ENCODE data around the gene RPL7A.
A peak's percentile ranks its signal among the peaks of the same experiment; 100 is the strongest.
"Not testable (repeated sequence)": the region's sequence is repeated elsewhere in the genome, so short reads cannot be mapped to it uniquely, and the experiment has no call there.

RPL7A gene

DNA sequence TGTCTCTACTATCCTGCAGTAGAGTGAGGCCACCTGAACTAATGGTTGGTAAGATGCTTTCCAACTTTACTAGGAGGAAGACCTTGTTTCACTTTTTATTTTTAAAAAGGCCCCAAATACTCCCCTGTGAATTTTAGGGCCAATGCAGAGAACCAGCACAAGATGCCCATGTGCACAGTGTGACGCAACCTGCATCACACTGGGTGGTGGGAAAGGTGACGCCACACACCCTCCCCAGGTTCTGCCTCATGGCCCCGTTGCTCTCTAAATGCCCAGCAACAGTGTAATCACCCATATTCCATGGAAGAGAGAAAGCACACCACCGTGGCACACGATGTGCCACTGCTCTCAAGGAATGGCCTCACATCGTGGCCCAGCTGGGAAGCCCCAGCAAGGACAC, 21.4 kb downstream of the RPL7A start:
- DNase-seq = no peak

DNA sequence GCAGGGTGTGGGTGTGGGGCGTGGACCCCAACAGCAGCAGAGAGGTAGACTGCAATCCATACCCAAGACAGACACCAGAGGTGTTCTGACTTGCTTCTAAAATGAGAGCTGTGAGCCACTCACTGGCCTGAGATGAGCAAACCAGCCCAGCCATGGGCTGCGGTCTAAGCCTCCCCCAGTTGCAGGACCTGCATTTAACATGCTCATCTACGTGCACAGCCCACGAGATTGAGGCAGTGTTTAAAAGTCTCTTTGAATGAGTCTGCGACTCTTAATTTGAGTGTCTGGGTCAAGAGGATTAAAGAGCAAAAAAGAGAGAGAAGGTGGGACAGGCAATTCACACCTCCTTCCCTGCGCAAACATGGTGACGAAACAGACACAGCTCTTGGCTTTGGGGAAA, 21.9 kb downstream of the RPL7A start:
- DNase-seq = no peak

DNA sequence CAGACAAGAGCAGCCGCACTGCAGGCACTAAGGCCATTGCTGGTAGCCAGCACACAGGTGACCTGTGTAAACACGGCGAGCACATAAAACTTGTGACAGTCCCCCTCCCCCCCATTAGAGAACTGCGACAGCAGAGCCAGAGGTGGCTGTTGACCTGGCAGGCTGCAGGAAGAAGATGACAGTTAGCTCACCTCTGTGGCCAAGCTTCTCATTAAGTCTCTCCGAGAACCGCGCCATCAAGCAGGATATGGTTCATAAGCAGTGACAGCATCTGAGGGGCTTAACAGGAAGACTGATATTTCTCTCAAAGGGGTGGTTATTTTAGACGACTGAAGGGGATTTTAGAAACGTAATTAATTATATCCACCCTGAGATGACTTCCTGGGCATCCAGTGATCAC, 22.7 kb downstream of the RPL7A start:
- DNase-seq = no peak

DNA sequence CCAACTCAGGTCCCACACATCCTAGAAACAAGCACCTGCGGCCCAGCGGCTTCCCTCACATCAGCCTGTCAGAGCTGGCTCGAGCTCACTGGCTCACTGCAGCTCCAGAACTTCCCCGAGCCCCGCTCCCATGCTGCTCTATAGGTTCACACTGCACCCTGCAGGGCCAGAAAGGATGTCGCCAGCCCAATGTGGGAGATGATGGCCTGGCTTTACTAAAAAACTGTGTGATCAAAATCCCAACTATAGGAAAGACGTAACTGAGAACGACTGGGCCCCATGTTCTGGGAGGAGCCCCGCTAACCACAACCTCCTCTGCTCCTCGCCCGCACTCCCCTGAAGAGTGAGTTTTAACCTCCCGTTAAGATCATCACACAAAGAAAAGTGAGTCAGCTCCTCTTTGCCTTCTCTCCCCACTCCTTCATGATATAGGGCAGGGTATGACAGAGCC, 23.3 kb downstream of the RPL7A start:
- DNase-seq = no peak

DNA sequence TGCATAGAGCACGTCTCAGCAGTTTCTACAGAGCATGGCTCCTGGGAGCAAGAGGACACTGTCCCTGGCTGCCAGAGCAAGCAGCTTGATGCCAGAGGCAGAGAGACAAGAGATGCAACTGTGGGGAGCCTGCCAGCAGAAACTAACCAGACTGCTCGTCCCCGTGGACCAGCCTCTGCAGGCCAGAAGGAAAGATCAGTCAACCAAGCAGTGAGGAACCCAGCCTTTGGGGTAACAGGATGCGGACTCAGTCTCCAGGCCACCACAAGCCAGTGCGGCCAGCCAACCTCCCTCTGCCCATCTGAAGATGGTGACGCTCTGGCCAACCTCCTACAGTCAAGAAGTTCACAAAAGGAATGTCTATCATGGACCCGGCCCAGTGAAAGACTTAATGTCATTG, 24.1 kb downstream of the RPL7A start:
- no peak for DNase-seq

DNA sequence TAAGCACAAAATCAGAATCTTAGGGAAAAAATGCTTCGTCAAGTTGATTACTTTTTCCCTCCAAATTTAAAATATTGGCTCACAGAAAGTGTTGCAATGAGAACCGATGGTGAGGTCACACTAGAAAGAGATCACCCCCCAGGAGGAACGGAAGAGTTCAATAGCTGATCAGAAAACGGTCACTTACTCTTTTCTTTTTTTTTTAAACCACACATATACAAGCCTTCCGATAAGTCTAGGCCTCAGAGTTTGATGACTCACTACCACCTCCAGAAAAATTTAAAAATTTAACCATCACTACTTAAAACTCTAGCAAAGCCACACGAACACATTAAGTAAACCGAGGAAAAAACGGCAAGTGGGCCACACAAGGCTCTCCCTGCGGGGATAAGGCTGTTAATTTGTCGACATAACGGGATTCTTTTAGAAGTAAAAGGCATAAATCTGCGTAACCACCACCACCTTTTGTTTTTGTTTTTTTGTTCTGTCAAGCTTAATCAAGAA, 26.6 kb downstream of the RPL7A start:
- peak; percentile 53 for DNase-seq

DNA sequence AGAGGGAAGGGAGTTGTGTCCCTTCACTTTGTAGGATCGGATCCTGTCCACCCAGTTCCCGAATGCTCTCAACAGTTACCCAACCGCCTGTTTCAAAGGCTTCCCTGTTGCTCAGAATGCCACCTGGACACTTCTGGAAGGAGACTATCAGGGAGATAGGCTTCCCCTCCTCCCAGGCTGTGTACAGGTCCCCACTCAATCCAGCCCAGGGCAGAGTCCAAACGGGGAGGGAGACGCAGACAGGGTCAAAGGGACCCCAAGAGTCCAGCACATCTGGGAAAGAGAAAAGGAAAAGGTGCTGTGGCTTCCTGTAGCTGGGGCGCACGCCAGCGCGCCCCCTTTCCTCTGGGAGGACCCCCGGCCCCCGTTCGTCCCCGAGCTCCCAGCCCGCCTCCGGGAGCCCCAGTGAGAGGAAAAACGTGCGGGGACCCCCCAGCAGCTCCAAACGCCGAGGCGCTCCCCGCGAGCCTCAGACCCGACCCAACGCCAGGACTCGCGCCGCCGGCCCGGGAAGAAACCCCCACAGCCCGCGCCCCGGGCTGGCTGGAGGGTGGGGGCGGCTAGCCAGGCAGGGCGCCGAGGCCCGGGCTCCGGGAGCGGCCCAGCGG, 27.2 kb downstream of the RPL7A start:
- DNase-seq = peak; percentile 30

DNA sequence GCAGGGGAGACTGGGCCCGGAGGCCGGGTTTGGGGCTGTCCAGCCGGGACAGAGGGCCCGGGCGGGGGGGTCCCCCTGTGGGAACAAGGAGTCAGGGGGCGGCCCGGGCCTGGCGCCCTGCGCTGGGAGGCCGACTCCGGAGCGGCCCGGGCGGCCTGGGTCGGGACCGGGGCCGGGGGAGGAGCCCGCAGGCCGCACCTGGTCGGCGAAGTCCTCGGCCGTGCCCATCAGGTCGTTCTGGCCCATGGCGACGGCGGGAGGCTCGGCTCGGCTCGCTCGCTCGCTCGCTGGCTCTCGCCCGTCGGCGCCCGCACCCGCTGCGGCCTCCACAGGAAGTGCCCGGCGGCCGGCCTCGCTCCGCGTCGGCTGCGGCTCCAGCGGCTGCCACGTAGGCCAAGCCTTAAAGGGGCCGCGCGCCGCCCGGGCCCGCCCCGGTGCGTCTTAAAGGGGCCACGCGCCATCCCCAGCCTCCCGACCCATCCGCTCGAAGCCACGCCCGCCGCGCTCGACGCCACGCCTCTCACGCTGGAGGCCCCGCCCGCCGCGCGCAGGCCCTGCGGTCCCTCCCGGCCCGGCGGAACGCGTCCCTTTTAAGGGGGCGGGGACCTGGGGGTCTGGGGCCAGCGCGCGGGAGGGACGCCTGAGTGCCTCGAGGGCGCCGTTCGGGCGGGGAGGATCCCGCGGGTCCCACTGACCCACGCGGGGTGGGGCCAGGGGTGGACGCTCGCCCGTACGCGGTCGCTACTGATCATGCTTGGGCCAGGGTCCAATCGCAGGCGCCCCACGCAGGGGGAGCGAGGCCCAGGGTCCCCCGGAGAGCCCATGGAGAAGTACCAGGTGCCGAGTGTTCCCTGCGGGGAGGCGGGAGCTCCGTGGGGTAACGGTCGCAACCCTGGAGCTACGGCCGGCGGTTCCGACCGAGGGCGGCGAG, 28.0 kb downstream of the RPL7A start, which contains the start of the genes STKLD1 and SURF4:
STKLD1 (plus strand) TSS at position 643 of the 931 bp plus-strand sequence; CDS start at position 751, 108 bp downstream.
SURF4 (minus strand) TSS at position 337 of the 931 bp plus-strand sequence; CDS start at position 246, 91 bp downstream.
- peak; percentile 97 for DNase-seq

DNA sequence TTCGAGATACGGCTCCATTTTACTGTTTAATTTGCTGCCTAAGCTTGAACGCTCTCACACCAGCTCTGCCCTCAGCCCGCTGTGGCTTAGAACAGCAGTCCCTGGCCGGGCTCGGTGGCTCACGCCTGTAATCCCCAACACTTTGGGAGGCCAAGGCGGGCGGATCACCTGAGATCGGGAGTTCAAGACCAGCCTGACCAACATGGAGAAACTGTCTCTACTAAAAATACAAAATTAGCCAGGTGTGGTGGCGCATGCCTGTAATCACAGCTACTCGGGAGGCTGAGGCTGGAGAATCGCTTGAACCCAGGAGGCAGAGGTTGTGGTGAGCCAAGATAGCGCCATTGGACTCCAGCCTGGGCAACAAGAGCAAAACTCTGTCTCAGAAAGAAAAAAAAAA, 29.3 kb downstream of the RPL7A start:
- not testable (repeated sequence) for DNase-seq

DNA sequence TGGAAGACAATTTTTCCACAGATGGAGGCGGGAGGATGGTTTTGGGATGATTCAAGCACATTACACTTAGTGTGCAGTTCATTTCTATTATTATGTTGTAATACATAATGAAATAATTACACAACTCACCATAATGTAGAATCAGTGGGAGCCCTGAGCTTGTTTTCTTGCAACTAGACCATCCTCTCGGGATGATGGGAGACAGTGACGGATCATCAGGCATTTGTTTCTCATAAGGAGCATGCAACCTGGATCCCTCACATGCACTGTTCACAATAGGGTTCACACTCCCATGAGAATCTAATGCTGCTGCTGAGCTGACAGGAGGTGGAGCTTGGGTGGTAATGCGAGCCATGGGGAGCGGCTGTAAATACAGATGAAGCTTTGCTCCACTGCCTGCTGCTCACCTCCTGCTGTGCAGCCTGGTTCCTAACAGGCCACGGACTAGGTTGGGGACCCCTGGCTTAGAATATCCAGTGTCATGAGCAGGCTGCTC, 29.8 kb downstream of the RPL7A start:
- peak; percentile 64 for DNase-seq

DNA sequence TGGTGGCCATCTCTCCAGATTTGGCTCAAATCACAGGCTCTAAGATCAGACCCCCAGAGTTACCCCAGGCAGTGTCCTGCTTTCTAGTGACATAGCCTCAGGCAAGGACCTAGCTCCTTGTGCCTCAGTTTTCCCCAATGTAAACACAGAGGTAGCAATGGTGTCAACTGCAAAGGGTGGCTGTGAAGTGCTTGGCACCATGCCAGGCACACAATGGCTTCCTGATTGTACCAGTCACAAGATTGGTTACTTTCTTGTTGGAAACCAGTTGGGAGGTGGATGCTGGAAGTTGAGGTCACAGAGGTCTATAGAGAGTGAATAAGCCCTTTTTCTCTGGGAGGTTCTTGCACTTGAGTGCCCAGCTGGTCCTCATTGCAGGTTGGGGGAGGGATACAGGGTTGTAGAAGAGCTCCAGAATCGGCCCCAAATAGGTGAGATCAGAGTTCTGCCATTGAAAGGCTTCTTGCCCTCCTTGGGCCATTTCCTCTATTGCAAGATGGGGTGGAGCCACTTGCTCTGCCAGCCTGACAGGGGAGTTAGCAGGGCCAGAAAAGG, 30.5 kb downstream of the RPL7A start:
- no peak for DNase-seq

DNA sequence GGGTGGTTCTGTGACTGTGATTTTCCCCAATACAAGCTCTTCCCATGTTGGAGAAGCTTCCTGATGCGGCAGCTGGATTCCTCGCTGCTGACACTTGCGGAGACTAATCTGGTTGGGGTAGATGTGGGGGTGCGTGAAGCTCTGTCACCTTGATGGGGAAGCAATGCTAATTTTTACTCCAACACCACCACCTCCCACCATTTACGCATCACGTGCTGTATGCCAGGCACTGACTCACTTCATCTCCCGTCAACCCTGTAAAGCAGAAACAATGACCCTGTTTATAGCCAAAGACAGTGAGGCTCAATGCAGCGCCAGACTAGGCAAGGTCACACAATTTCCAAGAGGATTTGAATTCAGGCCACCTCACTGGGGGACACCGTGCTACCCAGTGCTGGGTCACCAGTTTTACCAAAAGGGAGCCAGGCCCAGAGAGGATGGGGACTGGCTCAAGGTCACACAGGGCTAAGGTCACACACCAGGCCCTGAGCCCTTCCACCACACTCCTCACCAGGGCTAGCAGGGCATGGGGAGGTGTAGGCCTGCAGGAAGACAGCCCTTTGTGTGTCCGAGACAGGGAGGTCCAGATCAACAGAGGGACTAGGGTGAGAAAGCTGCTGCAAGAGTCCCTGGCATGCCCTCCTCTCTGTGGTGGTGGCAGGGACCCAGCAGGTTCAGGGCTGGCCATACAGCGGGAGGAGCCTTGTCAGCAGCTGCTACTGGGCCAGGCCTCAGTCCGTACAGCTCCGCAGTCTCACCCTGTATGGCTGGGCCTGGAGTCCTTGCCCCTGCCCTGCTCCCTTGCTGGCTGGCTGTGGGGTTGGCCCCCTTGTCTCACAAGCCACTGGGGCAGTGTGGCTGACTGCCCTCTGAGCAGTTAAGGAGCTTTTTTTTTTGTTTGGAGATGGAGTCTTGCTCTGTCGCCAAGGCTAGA, 31.4 kb downstream of the RPL7A start:
- no peak for DNase-seq

DNA sequence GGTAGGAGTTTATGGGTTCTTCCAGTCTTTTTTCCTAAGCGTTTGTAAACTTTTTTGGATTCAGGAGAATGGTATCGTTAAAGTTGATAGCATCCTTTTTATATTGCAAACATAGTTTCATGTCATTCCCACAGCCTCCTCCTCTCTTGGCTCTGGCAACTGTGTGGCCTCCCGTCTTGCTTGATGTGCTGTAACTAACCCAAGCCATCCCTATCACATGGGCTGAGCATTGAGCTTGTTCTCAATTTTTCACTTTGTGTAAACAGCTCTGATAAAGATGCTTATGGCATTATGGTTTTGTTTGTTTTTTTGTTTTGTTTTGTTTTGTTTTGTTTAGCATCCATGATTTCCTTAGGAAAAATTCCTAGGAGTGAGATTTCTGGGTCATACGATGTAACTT, 32.7 kb downstream of the RPL7A start:
- no peak for DNase-seq

DNA sequence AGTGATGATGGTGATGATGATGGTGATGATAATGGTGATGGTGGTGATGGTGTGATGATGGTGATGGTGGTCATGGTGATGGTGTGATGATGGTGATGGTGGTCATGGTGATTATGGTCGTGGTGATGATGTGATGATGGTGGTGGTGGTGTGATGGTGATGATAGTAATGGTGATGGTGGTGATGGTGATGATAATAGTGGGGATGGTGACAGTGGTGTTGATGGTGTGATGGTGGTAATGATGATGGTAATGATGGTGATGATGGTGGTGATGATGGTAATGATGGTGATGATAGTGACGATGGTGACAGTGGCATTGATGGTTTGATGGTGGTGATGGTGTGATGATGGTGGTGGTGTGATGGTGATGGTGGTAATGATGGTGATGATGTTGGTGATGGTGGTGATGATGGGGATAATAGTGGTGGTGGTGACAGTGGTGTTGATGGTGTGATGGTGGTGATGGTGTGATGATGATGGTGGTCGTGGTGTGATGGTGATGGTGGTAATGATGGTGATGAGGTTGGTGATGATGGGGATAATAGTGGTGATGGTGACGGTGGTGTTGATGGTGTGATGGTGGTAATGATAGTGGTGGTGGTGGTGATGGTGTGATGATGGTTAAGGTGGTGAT, 34.6 kb downstream of the RPL7A start:
- no peak for DNase-seq

DNA sequence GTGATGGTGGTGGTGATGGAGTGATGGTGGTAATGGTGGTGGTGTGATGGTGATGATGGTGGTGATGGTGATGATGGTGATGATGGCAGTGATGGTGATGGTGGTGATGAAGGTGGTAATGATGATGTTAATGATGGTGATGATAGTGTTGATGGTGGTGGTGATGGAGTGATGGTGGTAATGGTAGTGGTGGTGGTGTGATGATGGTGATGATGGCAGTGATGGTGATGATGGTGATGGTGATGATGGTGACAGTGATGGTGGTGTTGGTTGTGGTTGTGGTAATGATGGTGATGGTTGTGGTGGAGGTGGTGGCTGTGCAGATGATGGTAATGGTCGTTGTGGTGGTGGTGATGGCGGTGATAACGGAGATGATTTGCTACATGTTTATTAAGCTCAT, 35.4 kb downstream of the RPL7A start:
- no peak for DNase-seq

DNA sequence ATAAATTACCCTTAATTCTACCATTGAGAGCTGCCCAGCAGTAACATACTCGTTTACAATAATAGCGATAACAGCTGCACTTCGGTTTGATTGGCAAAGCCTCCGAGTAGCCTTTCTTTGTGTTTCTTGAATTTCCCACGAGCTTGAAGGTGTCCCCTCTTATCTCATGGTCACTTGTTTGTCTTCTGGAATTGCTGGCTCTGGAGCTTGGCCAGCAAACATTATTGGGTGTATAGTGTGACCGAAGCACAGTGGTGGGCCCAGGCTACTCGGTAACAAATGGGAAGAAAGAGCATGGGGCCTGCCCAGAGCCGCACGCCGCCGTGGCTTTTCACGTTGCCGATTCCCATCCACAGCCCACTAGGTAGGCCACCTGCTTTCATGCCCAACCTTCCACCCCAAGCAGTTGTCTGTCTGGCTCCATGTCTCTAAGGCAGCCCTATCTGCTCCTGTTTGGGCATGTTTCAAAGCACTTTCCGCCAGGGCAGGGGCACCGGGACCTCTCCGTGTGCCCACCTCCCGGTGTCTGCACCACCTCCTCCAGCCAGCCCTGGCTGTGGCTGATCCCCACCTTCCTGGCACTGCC, 36.8 kb downstream of the RPL7A start:
- no peak for DNase-seq

DNA sequence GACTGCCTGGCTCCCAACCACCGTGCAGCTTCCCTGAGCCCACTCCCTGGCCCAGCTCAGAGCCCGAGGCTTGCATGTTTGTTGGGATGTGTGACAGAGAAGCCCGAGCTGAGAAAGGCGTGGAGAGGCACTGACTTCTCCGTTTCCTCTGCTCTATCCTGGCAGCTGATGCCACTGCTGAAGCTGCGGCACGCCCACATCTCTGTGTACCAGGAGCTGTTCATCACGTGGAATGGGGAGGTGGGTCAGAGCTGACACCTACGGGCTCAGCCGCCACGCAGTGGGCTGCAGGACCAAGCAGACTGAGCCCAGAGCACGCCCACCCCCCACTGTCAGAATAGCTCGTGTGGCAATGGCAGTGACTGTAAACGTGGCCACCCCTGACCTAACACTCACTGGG, 37.4 kb downstream of the RPL7A start:
- DNase-seq = no peak

DNA sequence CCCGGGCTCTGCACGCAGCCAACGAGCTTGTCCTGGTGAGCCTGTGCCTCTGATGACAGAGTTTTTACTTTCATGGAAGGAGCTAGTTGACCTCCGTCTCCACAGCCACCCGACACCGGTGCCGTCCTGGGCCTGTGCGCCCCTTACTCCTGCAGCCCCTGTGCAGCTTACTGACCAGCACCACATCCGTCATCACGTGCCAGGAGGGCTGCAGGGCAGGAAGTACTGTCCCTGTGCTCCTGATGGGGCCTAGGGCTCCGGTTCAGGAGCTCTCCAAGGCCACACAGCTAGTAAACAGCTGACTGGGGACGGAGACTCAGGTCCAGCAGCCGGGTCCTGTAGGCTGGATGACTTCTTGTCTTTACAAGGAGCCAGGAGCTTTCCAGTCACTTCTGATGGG, 38.3 kb downstream of the RPL7A start:
- no peak for DNase-seq

DNA sequence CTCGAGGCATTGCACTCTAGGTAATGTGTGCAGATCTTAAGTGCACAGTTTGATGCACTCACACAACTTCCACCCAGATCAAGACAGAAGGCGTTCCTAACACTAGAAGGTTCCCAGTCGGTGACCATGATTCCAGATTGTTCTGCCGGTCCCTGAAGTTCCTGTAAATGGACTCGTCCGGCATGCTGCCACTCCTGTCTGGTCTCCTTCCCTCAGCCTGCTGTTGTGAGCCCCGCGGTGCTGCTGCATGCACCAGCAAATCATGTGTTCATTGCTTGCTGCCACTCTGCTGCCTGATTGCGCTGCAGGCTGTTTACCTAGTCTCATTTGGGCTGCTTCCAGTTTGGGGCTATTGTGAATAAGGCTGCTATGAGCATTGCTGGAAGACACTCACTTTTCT, 39.7 kb downstream of the RPL7A start:
- DNase-seq = no peak

DNA sequence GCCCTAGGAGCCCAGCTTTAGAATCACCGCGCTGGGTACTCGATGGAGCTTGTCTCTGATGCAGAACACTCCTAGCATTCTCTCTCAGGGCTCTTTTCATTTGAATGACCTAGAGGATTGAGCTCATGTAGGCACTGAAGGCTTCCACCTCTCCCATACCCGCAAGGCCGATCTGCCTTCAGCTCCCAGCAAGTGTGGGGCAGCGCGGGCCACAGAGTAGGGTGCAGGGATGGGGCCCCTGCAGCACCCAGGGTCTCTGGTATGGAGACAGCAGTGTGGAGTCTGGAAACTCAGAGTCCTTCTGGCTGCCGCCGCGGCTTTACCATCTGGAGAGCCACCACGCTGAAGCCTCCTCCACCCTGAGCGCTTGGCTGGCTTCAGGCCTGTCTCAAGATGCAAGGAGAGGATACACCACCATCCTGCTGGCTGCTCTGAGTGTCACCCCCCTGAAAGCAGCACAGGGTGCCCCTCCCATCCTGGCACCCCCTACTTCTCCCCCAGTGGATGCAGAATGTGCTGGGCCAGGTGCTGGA, 41.1 kb downstream of the RPL7A start:
- DNase-seq = no peak

DNA sequence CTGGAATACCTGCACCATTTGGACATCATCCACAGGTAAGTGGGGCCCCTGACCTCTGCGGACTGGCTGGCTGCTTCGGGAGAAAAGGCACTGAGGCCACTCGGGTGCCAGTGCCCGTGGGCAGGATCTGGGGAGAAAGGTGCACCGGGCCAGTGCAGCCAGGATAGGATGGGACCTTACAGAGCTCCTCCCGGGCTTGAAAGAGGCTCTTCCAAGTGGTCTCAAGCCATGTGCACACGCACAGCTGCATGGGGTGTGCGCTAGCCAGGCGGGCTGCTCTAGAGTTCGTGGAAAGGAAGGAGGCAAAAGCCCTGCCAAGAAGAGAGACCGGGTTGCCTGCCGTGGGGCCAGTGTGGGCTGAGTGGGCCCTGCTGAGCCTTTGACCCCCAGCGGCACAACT, 41.5 kb downstream of the RPL7A start:
- DNase-seq = no peak
